Measurements from ENCODE around the gene TGFBR2. TPM values are rescaled to one million over a fixed set of nuclear protein-coding genes. Genes with fewer than 3 reads are reported as not detected.
A peak's percentile ranks its signal among the peaks of the same experiment; 100 is the strongest.

Gene TGFBR2
- total and polyA plus RNA-seq, 5 donors, result 77.7 to 255 (median 197) TPM

DNA sequence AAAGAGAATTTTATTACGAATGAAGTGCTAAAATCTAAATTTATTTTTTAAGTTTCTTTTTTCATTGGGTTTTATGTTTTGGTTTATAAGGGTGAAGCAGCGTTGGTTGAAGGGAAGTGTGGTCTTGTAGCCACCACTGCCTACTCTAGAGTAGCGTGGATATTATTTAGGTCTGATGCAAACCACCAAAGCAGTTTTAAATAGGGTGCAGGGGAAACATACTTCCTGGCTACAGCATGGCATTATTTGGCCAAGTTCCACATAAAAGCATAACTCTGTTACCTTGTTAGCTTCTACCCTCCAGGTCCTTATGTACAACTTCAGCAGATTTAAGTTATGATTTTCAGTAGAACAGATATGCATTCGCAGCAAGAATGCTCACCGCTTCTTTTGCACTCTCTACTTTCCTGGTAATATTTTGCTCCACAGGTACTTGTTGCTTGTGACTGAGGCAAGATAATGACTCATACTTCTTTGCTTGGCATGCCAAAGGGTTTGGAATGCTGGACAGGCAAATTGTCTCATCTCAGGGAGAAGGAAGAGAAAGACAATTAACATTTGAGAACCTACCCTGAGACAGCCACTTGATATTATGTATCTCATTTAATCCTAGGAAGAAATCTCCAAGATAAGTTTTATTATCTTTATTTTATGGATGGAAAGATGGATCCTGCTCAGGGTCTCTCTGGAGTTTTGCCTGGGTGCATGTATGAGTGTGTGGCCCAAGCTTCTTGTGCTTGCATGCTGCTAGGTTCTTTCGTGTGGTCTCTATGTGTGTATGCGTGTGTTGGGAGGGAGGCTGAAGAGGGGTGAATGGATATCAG, 5.4 kb downstream of the TGFBR2 start:
- peaks cover 18% of the 10 kb centered on the region for H3K4me1 ChIP-seq (ENCODE audit: control insufficient read depth, insufficient read depth, low read length)
- peak overlapping the region; percentile 76 for H3K27ac ChIP-seq (ENCODE audit: low read length)
- no peak for ATAC-seq
- no peaks in the 10 kb centered on the region for H3K27me3 ChIP-seq (ENCODE audit: control insufficient read depth, insufficient read depth)
- WGBS, result 80% methylated on average over 7 of the region's 7 CpGs
- intact Hi-C loops (cut with DNase I), result loop anchor here in 3 of 4 donors (5.0 to 10.0 kb wide), 2 partner anchors 73 to 75 kb away; no protein-coding TSS in a partner anchor
- H3K9me3 ChIP-seq (ENCODE audit: control insufficient read depth, low read length), result no peaks in the 10 kb centered on the region
- peak overlapping the region; percentile 24 for H3K4me3 ChIP-seq (ENCODE audit: low read length)
- no peak for DNase-seq

DNA sequence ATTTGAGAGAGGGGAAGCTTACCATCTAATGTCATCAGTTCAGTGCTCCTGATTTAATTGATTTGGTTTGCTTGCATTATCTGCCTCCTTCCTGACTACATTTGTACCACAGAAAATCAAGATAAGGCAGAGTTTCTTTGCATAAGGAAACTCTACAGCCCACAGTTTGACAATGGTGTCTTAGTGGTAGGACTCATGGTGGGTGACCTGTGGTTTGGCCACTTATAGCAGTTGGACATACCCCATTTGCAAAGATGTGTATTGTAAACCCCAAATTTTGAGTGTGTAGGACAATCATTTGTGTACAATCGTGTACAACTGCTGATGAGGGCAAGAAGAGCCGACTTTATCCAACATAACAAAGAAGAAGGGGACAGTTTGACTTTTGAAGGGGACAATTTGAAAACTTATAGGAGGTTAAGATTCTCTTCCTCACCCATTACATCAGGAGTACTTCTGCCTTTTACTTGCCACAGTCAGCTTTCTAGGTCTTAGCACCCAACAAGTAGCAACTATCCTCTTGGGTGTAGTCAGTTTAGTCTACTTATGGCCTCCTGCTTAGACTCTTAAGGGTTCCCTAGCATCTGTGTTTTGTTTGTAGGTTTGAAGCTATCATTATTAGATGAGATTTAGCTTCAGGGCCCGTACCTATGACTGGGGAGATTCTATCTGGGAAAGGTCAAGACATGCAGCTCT, 6.2 kb downstream of the TGFBR2 start:
- DNase-seq, result no peak
- H3K27ac ChIP-seq (ENCODE audit: low read length), result peak overlapping the region; percentile 59
- no peaks in the 10 kb centered on the region for H3K9me3 ChIP-seq (ENCODE audit: control insufficient read depth, low read length)
- ATAC-seq, result no peak
- no peak overlapping the region for H3K4me3 ChIP-seq (ENCODE audit: low read length)
- peaks cover 18% of the 10 kb centered on the region for H3K4me1 ChIP-seq (ENCODE audit: control insufficient read depth, insufficient read depth, low read length)
- WGBS, result 67% methylated on average over 3 of the region's 3 CpGs
- intact Hi-C loops (cut with DNase I), result loop anchor here in 3 of 4 donors (5.0 to 10.0 kb wide), 2 partner anchors 72 to 75 kb away; no protein-coding TSS in a partner anchor
- no peaks in the 10 kb centered on the region for H3K27me3 ChIP-seq (ENCODE audit: control insufficient read depth, insufficient read depth)

DNA sequence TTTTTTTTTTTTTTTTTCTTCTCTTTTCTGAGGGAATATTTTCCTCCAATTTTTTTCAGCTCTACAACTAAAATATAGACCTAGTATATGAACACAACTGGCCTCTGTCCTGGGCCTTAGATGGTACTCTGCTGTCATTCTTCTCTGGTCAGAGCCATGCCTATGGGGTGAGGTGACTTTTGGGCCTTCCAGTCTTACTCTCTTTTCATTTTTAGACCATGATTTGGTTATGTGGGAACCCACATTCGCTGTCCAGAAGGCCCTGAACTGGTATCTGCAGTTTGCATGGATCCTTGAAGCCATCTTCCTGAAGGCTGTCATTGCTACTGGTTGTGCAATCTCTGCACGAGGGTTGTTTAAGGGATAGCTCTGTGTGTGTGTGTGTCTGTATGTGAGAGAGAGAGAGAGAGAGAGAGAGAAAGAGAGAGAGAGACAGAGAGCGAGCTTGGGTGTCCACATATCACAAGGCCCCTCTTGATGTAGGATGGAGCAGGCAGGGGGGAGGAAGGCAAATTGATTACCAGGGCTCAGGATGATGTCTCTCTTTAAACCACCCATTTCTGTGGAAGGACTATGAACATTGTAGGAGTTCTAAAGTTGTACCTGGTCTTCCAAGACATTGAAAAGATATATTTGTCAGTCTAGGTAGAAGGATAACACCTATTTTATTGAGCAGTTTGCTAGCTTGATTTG, 6.9 kb downstream of the TGFBR2 start:
- Histone ChIP-seq H3K4me1 (ENCODE audit: control insufficient read depth, insufficient read depth, low read length) (peaks cover 18% of the 10 kb centered on the region), H3K4me3 (ENCODE audit: low read length) (no peak overlapping the region), H3K27me3 (ENCODE audit: control insufficient read depth, insufficient read depth) (no peaks in the 10 kb centered on the region), H3K27ac (ENCODE audit: low read length) (no peak overlapping the region), H3K9me3 (ENCODE audit: control insufficient read depth, low read length) (no peaks in the 10 kb centered on the region)
- no peak for DNase-seq
- ATAC-seq, result peak in 1 of 2 donors; percentile 33
- intact Hi-C loops (cut with DNase I), result loop anchor here in 3 of 4 donors (5.0 to 10.0 kb wide), 2 partner anchors 72 to 74 kb away; no protein-coding TSS in a partner anchor
- 67% methylated on average over 3 of the region's 3 CpGs for WGBS

DNA sequence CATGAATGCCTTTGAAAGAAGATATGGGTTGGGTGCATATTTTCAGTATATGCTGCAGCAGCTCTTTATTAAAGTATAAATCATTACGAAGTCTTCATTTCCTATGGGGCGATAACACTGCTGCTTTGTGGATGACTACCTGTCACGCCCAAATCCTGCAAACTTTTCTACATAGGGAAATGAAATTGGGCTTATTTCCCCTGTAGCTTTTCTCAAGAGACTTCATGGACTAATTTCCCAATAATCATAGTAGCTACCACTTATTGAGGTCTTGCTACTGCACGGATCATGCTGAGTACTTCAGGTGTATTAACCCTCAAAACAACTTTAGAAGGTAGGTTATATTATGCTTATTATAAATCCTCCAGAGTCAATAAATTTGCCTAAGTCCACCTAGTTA, 8.0 kb downstream of the TGFBR2 start:
- no peaks in the 10 kb centered on the region for H3K27me3 ChIP-seq (ENCODE audit: control insufficient read depth, insufficient read depth)
- H3K9me3 ChIP-seq (ENCODE audit: control insufficient read depth, low read length), result no peaks in the 10 kb centered on the region
- intact Hi-C loops (cut with DNase I), result loop anchor here in 3 of 4 donors (5.0 to 10.0 kb wide), 2 partner anchors 70 to 73 kb away; no protein-coding TSS in a partner anchor
- DNase-seq, result no peak
- no peak overlapping the region for H3K27ac ChIP-seq (ENCODE audit: low read length)
- no peak for ATAC-seq
- peaks cover 20% of the 10 kb centered on the region for H3K4me1 ChIP-seq (ENCODE audit: control insufficient read depth, insufficient read depth, low read length)
- H3K4me3 ChIP-seq (ENCODE audit: low read length), result no peak overlapping the region
- WGBS, result 57% methylated on average over 4 of the region's 4 CpGs

DNA sequence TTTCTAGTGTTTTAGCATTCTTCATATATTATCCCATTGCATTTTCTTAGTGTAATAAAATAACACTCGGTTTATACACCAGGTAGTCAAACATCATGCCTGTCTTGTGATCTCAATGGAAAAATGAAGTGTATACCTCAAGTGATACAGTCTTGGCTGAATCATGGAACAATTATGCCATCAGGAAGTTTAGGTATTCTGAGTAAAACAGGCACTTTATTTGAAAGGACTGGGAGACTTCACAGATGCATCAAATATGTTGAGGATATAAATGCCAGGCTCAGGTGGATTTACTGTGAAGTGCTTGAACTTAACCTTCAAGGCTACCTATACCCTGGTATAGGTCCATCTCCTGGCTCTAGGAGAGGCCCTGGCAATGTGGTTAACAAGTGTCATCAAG, 8.5 kb downstream of the TGFBR2 start:
- DNase-seq (no peak), ATAC-seq (no peak)
- Histone ChIP-seq H3K9me3 (ENCODE audit: control insufficient read depth, low read length) (no peaks in the 10 kb centered on the region), H3K4me1 (ENCODE audit: control insufficient read depth, insufficient read depth, low read length) (peaks cover 24% of the 10 kb centered on the region), H3K27me3 (ENCODE audit: control insufficient read depth, insufficient read depth) (no peaks in the 10 kb centered on the region), H3K4me3 (ENCODE audit: low read length) (no peak overlapping the region), H3K27ac (ENCODE audit: low read length) (no peak overlapping the region)
- 87% methylated on average over 1 of the region's 1 CpG for WGBS
- intact Hi-C loops (cut with DNase I), result loop anchor here in 3 of 4 donors (5.0 to 10.0 kb wide), 2 partner anchors 70 to 72 kb away; no protein-coding TSS in a partner anchor

DNA sequence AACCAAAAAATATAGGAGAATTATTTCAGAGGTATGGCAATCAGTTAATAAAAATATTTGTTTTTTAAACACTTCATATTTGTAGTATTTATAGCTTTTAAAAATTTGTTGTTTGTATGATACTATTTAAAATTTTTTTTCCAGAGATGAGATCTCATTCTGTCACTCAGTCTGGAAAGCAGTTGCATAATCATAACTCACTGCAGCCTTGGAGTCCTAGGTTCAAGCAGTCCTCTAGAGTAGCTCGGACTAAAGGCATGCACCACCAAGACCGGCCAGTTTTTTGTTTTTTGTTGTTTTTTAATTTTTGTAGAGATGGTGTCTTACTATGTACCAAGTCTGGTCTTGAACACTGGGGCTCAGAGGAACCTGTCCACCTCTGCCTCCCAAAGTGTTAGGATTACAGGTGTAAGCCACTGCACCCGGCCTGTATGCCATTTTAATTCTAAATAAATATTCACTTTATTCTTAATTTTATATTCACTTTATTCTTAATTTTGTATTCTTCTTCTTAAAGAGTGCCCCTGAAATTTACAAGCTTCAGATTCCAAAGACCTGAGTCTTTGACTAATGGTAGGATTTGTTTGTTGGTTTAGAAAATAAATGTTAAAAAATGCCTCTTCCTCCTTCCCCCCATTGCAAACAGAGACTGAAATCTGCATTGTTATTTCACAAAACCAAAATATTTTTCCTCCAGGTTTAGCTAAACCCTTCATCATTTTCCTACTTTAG, 9.4 kb downstream of the TGFBR2 start:
- intact Hi-C loops (cut with DNase I), result loop anchor here in 2 of 4 donors (10.0 kb wide), 1 partner anchor 69 kb away; no protein-coding TSS in a partner anchor
- DNase-seq, result no peak
- Histone ChIP-seq H3K9me3 (ENCODE audit: control insufficient read depth, low read length) (no peaks in the 10 kb centered on the region), H3K4me1 (ENCODE audit: control insufficient read depth, insufficient read depth, low read length) (peaks cover 21% of the 10 kb centered on the region), H3K27ac (ENCODE audit: low read length) (no peak overlapping the region), H3K27me3 (ENCODE audit: control insufficient read depth, insufficient read depth) (no peaks in the 10 kb centered on the region), H3K4me3 (ENCODE audit: low read length) (no peak overlapping the region)
- peak; percentile 44 to 67 for ATAC-seq
- whole genome bisulfite sequencing, result 59% methylated on average over 3 of the region's 3 CpGs

DNA sequence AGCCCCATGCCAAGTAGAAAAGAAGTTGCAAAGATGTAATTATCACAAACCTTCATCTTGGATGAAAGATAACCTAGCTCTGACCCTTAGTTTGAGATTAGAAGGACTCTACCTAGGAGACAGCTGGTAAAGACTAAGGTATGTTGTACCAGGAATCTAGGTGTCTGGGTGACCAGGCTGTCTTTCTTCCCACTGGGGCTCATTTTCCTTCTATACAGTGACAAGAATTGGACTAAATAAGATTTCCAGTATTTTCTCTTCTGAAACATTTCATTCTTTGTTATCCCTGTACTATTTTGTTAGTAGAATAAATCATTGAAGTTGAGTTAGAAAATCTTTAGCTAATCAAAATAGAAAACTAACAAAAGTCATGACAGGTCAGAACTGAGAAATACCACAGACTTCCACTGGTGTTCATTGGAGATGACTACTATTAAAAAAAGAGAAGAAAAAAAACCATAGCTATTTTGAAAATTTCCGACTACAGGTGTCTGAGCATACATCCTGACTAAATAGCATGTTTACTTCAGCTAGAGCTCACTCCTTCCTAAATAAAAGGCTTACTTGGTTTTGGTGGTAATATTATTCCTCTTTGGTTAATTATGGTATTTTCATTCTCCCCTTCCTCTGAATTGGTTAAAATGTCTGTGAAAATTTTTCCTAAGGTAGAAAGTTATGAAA, 10.1 kb downstream of the TGFBR2 start:
- H3K9me3 ChIP-seq (ENCODE audit: control insufficient read depth, low read length), result no peaks in the 10 kb centered on the region
- WGBS, result 43% methylated on average over 1 of the region's 1 CpG
- H3K27me3 ChIP-seq (ENCODE audit: control insufficient read depth, insufficient read depth), result no peaks in the 10 kb centered on the region
- DNase-seq (no peak), ATAC-seq (no peak)
- H3K4me1 ChIP-seq (ENCODE audit: control insufficient read depth, insufficient read depth, low read length), result peaks cover 21% of the 10 kb centered on the region
- no peak overlapping the region for H3K27ac ChIP-seq (ENCODE audit: low read length)
- intact Hi-C loops (cut with DNase I), result loop anchor here in 2 of 4 donors (10.0 kb wide), 1 partner anchor 68 kb away; no protein-coding TSS in a partner anchor
- no peak overlapping the region for H3K4me3 ChIP-seq (ENCODE audit: low read length)

DNA sequence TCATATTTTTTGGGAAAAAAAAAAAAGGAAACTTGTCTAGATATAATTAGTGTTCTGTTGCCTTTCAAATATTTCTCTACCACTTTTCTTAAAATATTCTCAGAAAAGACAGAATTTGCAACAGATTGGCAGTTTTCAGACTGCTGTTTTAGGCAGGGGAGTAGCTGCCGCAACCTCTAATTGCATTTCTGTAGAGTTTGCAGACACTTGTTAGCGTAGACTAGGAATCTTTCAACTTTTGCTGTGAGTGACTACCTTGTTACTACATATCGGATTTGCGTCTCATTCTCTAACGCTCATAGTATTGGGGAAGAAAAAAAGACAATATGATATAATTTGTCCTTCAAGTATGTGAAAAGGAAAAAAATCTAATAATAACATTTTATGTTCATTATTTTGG, 10.7 kb downstream of the TGFBR2 start:
- Histone ChIP-seq H3K4me3 (ENCODE audit: low read length) (no peak overlapping the region), H3K27ac (ENCODE audit: low read length) (no peak overlapping the region), H3K4me1 (ENCODE audit: control insufficient read depth, insufficient read depth, low read length) (peaks cover 17% of the 10 kb centered on the region), H3K9me3 (ENCODE audit: control insufficient read depth, low read length) (no peaks in the 10 kb centered on the region), H3K27me3 (ENCODE audit: control insufficient read depth, insufficient read depth) (no peaks in the 10 kb centered on the region)
- intact Hi-C loops (cut with DNase I), result loop anchor here in 2 of 4 donors (10.0 kb wide), 1 partner anchor 68 kb away; no protein-coding TSS in a partner anchor
- DNase-seq (no peak), ATAC-seq (no peak)
- 70% methylated on average over 5 of the region's 5 CpGs for WGBS

DNA sequence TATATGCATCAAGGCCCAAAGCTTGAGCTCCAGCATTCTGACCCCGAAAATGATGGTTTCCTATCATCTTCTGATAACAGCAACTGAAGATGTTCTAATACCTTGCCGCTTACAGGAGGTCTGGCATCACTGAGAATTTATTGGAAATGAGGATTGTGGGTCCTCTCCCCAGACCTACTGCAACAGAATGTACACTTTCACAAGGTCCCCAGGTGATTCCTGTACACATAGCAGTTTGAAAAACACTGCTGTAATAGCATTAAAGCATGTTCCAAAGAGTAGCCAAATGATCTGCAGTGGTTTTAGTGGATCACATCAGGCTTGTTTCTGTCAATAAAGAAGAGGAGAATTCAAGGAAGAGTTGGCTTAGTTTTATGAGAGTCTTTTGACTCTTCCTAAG, 11.3 kb downstream of the TGFBR2 start:
- Histone ChIP-seq H3K27ac (ENCODE audit: low read length) (no peak overlapping the region), H3K4me1 (ENCODE audit: control insufficient read depth, insufficient read depth, low read length) (peaks cover 19% of the 10 kb centered on the region), H3K27me3 (ENCODE audit: control insufficient read depth, insufficient read depth) (no peaks in the 10 kb centered on the region), H3K4me3 (ENCODE audit: low read length) (no peak overlapping the region), H3K9me3 (ENCODE audit: control insufficient read depth, low read length) (no peaks in the 10 kb centered on the region)
- ATAC-seq (no peak), DNase-seq (no peak)
- intact Hi-C loops (cut with DNase I), result loop anchor here in 2 of 4 donors (10.0 kb wide), 1 partner anchor 67 kb away; no protein-coding TSS in a partner anchor
- WGBS, result 77% methylated on average over 2 of the region's 2 CpGs

Data from right cardiac atrium (tissue), 5 donors.